GM19467 (cell line): ENCODE results near the gene PSPN.

Source experiments
- ATAC-seq: cut with Tn5 transposase; IDR thresholded peaks from one replicate; pipeline ENCODE4 v1.9.1; 2021; ENCODE audit warnings: mild to moderate bottlenecking, moderate library complexity; ENCODE audit not compliant: unreplicated experiment

PSPN gene

GRCh38 chr19:6375411-6376010, at the start of gene PSPN:
PSPN (minus strand) TSS chr19:6375933; CDS start chr19:6375849, 84 bp downstream.
- no peak for ATAC-seq

GRCh38 chr19:6424939-6425731, 49.4 kb upstream of the PSPN start:
- ATAC-seq, result peak; percentile 78

GRCh38 chr19:6424195-6424938, 48.6 kb upstream of the PSPN start, which contains the start of gene KHSRP:
KHSRP (minus strand) TSS chr19:6424811; CDS start chr19:6424701, 110 bp downstream.
- no peak for ATAC-seq

GRCh38 chr19:6423499-6424194, 47.9 kb upstream of the PSPN start:
- no peak for ATAC-seq

- ATAC-seq, result no peak
These were observed 45.6 kb upstream of the PSPN start for GRCh38 chr19:6421075-6422014.

GRCh38 chr19:6418562-6418932, 42.8 kb upstream of the PSPN start:
- no peak for ATAC-seq

GRCh38 chr19:6417713-6418561, 42.2 kb upstream of the PSPN start:
- no peak for ATAC-seq

GRCh38 chr19:6416658-6417405, 41.1 kb upstream of the PSPN start:
- no peak for ATAC-seq

- ATAC-seq, result no peak
These were observed 40.0 kb upstream of the PSPN start for GRCh38 chr19:6415591-6416190.

- no peak for ATAC-seq
These were observed 39.3 kb upstream of the PSPN start for GRCh38 chr19:6414793-6415590.

- ATAC-seq, result no peak
These were observed 38.2 kb upstream of the PSPN start for GRCh38 chr19:6413721-6414643.

GRCh38 chr19:6413291-6413690, 37.6 kb upstream of the PSPN start:
- no peak for ATAC-seq

- ATAC-seq, result no peak
These were observed 36.8 kb upstream of the PSPN start for GRCh38 chr19:6412447-6413091.

- no peak for ATAC-seq
These were observed 36.3 kb upstream of the PSPN start for GRCh38 chr19:6412061-6412446.

- ATAC-seq, result no peak
These were observed 33.6 kb upstream of the PSPN start for GRCh38 chr19:6409346-6409745.

GRCh38 chr19:6406401-6406800, 30.7 kb upstream of the PSPN start:
- ATAC-seq, result no peak
